MCF 10A (cell line): ENCODE measurements around the gene HMGB1. TPM values are rescaled to one million over a fixed set of nuclear protein-coding genes. Genes with fewer than 3 reads are reported as not detected.
A peak's percentile ranks its signal among the peaks of the same experiment; 100 is the strongest.

ENCODE experiments used
- Bru-seq: library from RNA; stranded (reverse); fragments of 400-500 nt; gene quantifications from one replicate; lab custom pipeline; 2021; lab: Mats Ljungman, UMichigan
- BruChase-seq, 2 experiments: library from RNA; stranded (reverse); fragments of 400-500 nt; gene quantifications; one replicate each; lab custom pipeline; 2021; lab: Mats Ljungman, UMichigan
- BruUV-seq: library from RNA; stranded (reverse); fragments of 400-500 nt; replicated peaks from 2 replicates; lab custom pipeline; 2021; lab: Mats Ljungman, UMichigan
- CTCF ChIA-PET: fragments of 300-600 bp; sonication (Branson Sonifier 250); formaldehyde crosslinking; extraction: SDS; loops from one replicate; lab custom pipeline; 2021; ENCODE audit warnings: antibody characterized with exemption, inconsistent platforms; lab: Yijun Ruan, JAX
- POLR2A ChIA-PET: fragments of 300-600, 350-650 bp; sonication (Branson Sonifier 250); formaldehyde crosslinking; extraction: SDS; loops from one replicate; lab custom pipeline; 2020; ENCODE audit warnings: antibody characterized with exemption, inconsistent platforms; lab: Yijun Ruan, JAX
- DNase-seq: peaks from one replicate; pipeline ENCODE4 v3.0.0-alpha.2; 2018; ENCODE audit not compliant: unreplicated experiment
- H3K27ac Mint-ChIP-seq: one replicate; pipeline ENCODE4 v1.8.0; 2022; ENCODE audit warnings: mild to moderate bottlenecking, low read depth, mixed read lengths; ENCODE audit not compliant: unreplicated experiment
- H3K27me3 Mint-ChIP-seq: one replicate; pipeline ENCODE4 v1.8.0; 2022; ENCODE audit warnings: mixed read lengths; ENCODE audit not compliant: insufficient read depth, unreplicated experiment
- H3K36me3 Mint-ChIP-seq: one replicate; pipeline ENCODE4 v1.8.0; 2022; ENCODE audit warnings: mild to moderate bottlenecking, moderate library complexity, mixed read lengths; ENCODE audit not compliant: insufficient read depth, unreplicated experiment
- H3K4me1 Mint-ChIP-seq: one replicate; pipeline ENCODE4 v1.8.0; 2022; ENCODE audit warnings: mixed read lengths; ENCODE audit not compliant: insufficient read depth, unreplicated experiment
- H3K4me3 Mint-ChIP-seq: one replicate; pipeline ENCODE4 v1.8.0; 2022; ENCODE audit warnings: mild to moderate bottlenecking, moderate library complexity, mixed read lengths; ENCODE audit not compliant: unreplicated experiment
- H3K9me3 Mint-ChIP-seq: one replicate; pipeline ENCODE4 v1.8.0; 2022; ENCODE audit warnings: mixed read lengths; ENCODE audit not compliant: unreplicated experiment
- CTCF ChIP-seq: fragments of 200-600 bp; IDR thresholded peaks from one replicate; pipeline ENCODE4 v1.8.0; 2022; ENCODE audit warnings: antibody characterized with exemption, mild to moderate bottlenecking; ENCODE audit not compliant: unreplicated experiment
- intact Hi-C: fragments of 100-400 bp; cut with micrococcal nuclease; formaldehyde crosslinking; loops from 2 replicates; pipeline ENCODE4 v1.14.1; 2022
- long read RNA-seq: library from polyadenylated mRNA; stranded (forward); transcript quantifications from one replicate; pipeline ENCODE4 v2.0.0, GENCODE V29; 2022
- total RNA-seq: library from RNA; stranded (reverse); gene quantifications from 2 replicates; pipeline ENCODE4 v1.2.3, GENCODE V29; 2022

The HMGB1 gene
- total RNA-seq (302 and 307 TPM in 2 replicates), Bru-seq, nascent RNA (percentile 63 among the genes with signal in this experiment), BruChase-seq, experiment 1, labeled RNA remaining after a 6-hour chase (percentile 86 among the genes with signal in this experiment), BruChase-seq, experiment 2, labeled RNA remaining after a 2-hour chase (percentile 77 among the genes with signal in this experiment)
- long read RNA-seq, full-length matches to known transcripts, result 878 of 1,002 reads
- long read RNA-seq, partial matches to known transcripts, result 80 of 1,002 reads
- long read RNA-seq, other reads (novel, unspliced or antisense), result 44 of 1,002 reads

GRCh38 chr13:30465593-30466357 lies at the start of gene HMGB1:
HMGB1 (minus strand) TSS chr13:30465936; CDS start chr13:30463680, 2,256 bp downstream.
- Mint-ChIP-seq H3K9me3 (no peaks in the 10 kb centered on the region), H3K4me3 (peak within 1 kb of the TSS; percentile 89), H3K27ac (peak within 1 kb of the TSS; percentile 97), H3K4me1 (peaks cover 11% of the 10 kb centered on the region), H3K36me3 (peaks cover 42% of the 10 kb centered on the region), H3K27me3 (no peaks in the 10 kb centered on the region)
- ChIA-PET CTCF (interaction anchor here (0.6 to 1.1 kb wide), 3 partner anchors 21 to 115 kb away, joined by 3 to 4 read pairs (median 3); no protein-coding TSS in a partner anchor), POLR2A (interaction anchor here (0.6 to 2.9 kb wide), 11 partner anchors 17 to 622 kb away, joined by 3 to 81 read pairs (median 4); partner anchors contain the start of genes UBE2L5 and USPL1)
- DNase-seq, result peak; percentile 99
- TF ChIP-seq CTCF, result no peak
- intact Hi-C loops, result loop anchor here (1.0 to 10.0 kb wide), 6 partner anchors 87 to 579 kb away; partner anchors contain the start of gene USPL1
- no TSS peak for BruUV-seq

- Mint-ChIP-seq H3K4me1 (no peaks in the 10 kb centered on the region), H3K27ac (no peak overlapping the region), H3K4me3 (no peak overlapping the region), H3K27me3 (no peaks in the 10 kb centered on the region), H3K9me3 (no peaks in the 10 kb centered on the region), H3K36me3 (no peaks in the 10 kb centered on the region)
- no TSS peak for BruUV-seq
- TF ChIP-seq CTCF, result no peak
- ChIA-PET CTCF (no interaction called here), POLR2A (no interaction called here)
- no peak for DNase-seq
- intact Hi-C loops, result no loop called here
These were observed 45.2 kb upstream of the HMGB1 start for GRCh38 chr13:30510811-30511371.

DNA sequence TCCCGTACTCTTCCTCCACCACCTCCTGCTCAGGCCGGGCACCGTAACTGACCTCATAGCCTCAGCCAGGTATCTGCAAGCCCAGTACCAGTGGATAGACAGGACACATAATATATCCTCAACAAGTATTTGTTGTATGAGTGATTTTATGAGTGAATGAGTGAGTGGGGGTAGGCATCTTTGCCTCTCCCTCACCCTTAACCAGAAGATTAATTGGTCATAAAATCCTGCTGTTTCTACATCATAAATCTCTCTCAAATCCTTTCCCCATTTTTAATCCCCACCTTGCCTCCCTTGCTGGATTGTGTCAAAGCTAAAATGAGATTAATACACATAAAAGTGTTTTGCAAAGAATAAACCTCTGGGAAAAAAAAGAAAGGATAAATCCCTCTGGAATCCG lies 44.4 kb upstream of the HMGB1 start:
- no peak for DNase-seq
- ChIA-PET POLR2A (no interaction called here), CTCF (no interaction called here)
- no peak for TF ChIP-seq CTCF
- BruUV-seq, result no TSS peak
- H3K4me3 Mint-ChIP-seq, result no peak overlapping the region
- H3K36me3 Mint-ChIP-seq, result no peaks in the 10 kb centered on the region
- intact Hi-C loops, result no loop called here
- H3K27ac Mint-ChIP-seq, result no peak overlapping the region
- H3K27me3 Mint-ChIP-seq, result no peaks in the 10 kb centered on the region
- no peaks in the 10 kb centered on the region for H3K9me3 Mint-ChIP-seq
- no peaks in the 10 kb centered on the region for H3K4me1 Mint-ChIP-seq
